Measurements from ENCODE around the gene SWI5. TPM values are rescaled to one million over a fixed set of nuclear protein-coding genes. Genes with fewer than 3 reads are reported as not detected.

The SWI5 gene
- polyA plus RNA-seq, 3 donors: 14.4 to 18.0 (median 16.2) TPM

- Histone ChIP-seq H3K4me3 (replicated peaks in 1 of 3; ENCODE audit: low read depth in 2 of 3, low read length in 3 of 3) (peak within 1 kb of the TSS; percentile 58 to 96 (median 76)), H3K79me2 (ENCODE audit: insufficient read depth, low read length) (peaks cover 30% of the 10 kb centered on the region), H3K27me3 (ENCODE audit: control insufficient read depth in 2 of 2, insufficient read depth in 2 of 2, low read length in 2 of 2) (no peaks in the 10 kb centered on the region), H3K27ac (ENCODE audit: low read depth in 1 of 2, low read length in 2 of 2) (peak within 1 kb of the TSS; percentile 86), H3K9me3 (replicated peaks in 1 of 2; ENCODE audit: control insufficient read depth in 1 of 2, insufficient read depth in 1 of 2, low read length in 2 of 2) (no peaks in the 10 kb centered on the region), H3K36me3 (replicated peaks in 1 of 2; ENCODE audit: control insufficient read depth in 1 of 2, insufficient read depth in 2 of 2, low read length in 2 of 2) (peaks cover 8 to 18% of the 10 kb centered on the region in 2 donors), H3K9ac (ENCODE audit: insufficient read depth, low read length, poor library complexity, severe bottlenecking) (peak within 1 kb of the TSS; percentile 71), H3K4me2 (replicated peaks; ENCODE audit: extremely low read depth, low read length, poor library complexity, severe bottlenecking) (peak within 1 kb of the TSS; percentile 98), H4K20me1 (ENCODE audit: insufficient read depth, low read length) (no peaks in the 10 kb centered on the region), H2AFZ (ENCODE audit: insufficient read depth, low read depth, low read length, poor library complexity, severe bottlenecking) (peak within 1 kb of the TSS; percentile 98), H3K4me1 (ENCODE audit: control insufficient read depth in 1 of 2, insufficient read depth in 2 of 2, low read length in 2 of 2) (peaks cover 20 to 23% of the 10 kb centered on the region in 2 donors)
- H3K4me1 Mint-ChIP-seq: peaks cover 14% of the 10 kb centered on the region
- H3K4me3 Mint-ChIP-seq: peak within 1 kb of the TSS; percentile 90 to 95
- intact Hi-C loops (cut with micrococcal nuclease): loop anchor here (2.0 to 10.0 kb wide), 5 partner anchors 18 to 135 kb away; partner anchors contain the start of genes GOLGA2 (in 2 of the 2), SWI5 (in 2 of the 2), URM1 (in 2 of the 2) and ODF2 (in 1 of the 2)
- H3K36me3 Mint-ChIP-seq: peaks cover 14 to 22% of the 10 kb centered on the region in 2 donors
- no peak for TF ChIP-seq CTCF (IDR thresholded peaks at IDR 0.05)
- H3K27me3 Mint-ChIP-seq (ENCODE audit: low read depth in 3 of 3): peaks cover 0 to 3% (median 0%) of the 10 kb centered on the region in 3 donors
- WGBS (ENCODE audit: insufficient coverage): under 1% methylated on average over 79 of the region's 83 CpGs
- H3K9me3 Mint-ChIP-seq: no peaks in the 10 kb centered on the region
- H3K27ac Mint-ChIP-seq: peak within 1 kb of the TSS; percentile 95 to 99 (median 97)
- DNase-seq: peak; percentile 90 to 92 (median 91)
Measured at GRCh38 chr9:128322404-128323211, 46.5 kb downstream of the SWI5 start, which contains the start of the genes COQ4 and TRUB2. TSS of gene COQ4 (plus strand) at chr9:128322839. CDS start at chr9:128322859, 20 bp downstream. TSS of gene TRUB2 (minus strand) at chr9:128322447. CDS start at chr9:128322408, 39 bp downstream.

- Mint-ChIP-seq H3K4me1 (peaks cover 14% of the 10 kb centered on the region), H3K27me3 (ENCODE audit: low read depth in 3 of 3) (peaks cover 0 to 3% (median 1%) of the 10 kb centered on the region in 3 donors), H3K9me3 (no peaks in the 10 kb centered on the region), H3K4me3 (peak overlapping the region; percentile 90 to 95), H3K27ac (peak overlapping the region; percentile 25 to 99 (median 84)), H3K36me3 (peaks cover 18 to 26% of the 10 kb centered on the region in 2 donors)
- no peak for DNase-seq
- no peaks in the 10 kb centered on the region for H3K27me3 ChIP-seq (ENCODE audit: control insufficient read depth in 2 of 2, insufficient read depth in 2 of 2, low read length in 2 of 2)
- peak overlapping the region; percentile 98 for H2AFZ ChIP-seq (ENCODE audit: insufficient read depth, low read depth, low read length, poor library complexity, severe bottlenecking)
- peaks cover 20 to 23% of the 10 kb centered on the region in 2 donors for H3K4me1 ChIP-seq (ENCODE audit: control insufficient read depth in 1 of 2, insufficient read depth in 2 of 2, low read length in 2 of 2)
- WGBS (ENCODE audit: insufficient coverage): 5% methylated on average over 8 of the region's 16 CpGs
- no peak for TF ChIP-seq CTCF (IDR thresholded peaks at IDR 0.05)
- H3K79me2 ChIP-seq (ENCODE audit: insufficient read depth, low read length): peaks cover 30% of the 10 kb centered on the region
- H3K4me2 ChIP-seq (replicated peaks; ENCODE audit: extremely low read depth, low read length, poor library complexity, severe bottlenecking): peak overlapping the region; percentile 98
- peak overlapping the region; percentile 86 for H3K27ac ChIP-seq (ENCODE audit: low read depth in 1 of 2, low read length in 2 of 2)
- peak overlapping the region; percentile 71 for H3K9ac ChIP-seq (ENCODE audit: insufficient read depth, low read length, poor library complexity, severe bottlenecking)
- intact Hi-C loops (cut with micrococcal nuclease): loop anchor here (2.0 to 10.0 kb wide), 5 partner anchors 18 to 134 kb away; partner anchors contain the start of genes GOLGA2 (in 2 of the 2), SWI5 (in 2 of the 2), URM1 (in 2 of the 2) and ODF2 (in 1 of the 2)
- no peaks in the 10 kb centered on the region for H4K20me1 ChIP-seq (ENCODE audit: insufficient read depth, low read length)
- H3K36me3 ChIP-seq (replicated peaks in 1 of 2; ENCODE audit: control insufficient read depth in 1 of 2, insufficient read depth in 2 of 2, low read length in 2 of 2): peaks cover 8 to 22% of the 10 kb centered on the region in 2 donors
- peak overlapping the region; percentile 58 to 96 (median 76) for H3K4me3 ChIP-seq (replicated peaks in 1 of 3; ENCODE audit: low read depth in 2 of 3, low read length in 3 of 3)
- no peaks in the 10 kb centered on the region for H3K9me3 ChIP-seq (replicated peaks in 1 of 2; ENCODE audit: control insufficient read depth in 1 of 2, insufficient read depth in 1 of 2, low read length in 2 of 2)
Measured at GRCh38 chr9:128323212-128323730, 47.2 kb downstream of the SWI5 start.

Measured in CD14-positive monocyte (primary cell).